ENCODE measurements around the gene KRTAP29-1. TPM values are rescaled to one million over a fixed set of nuclear protein-coding genes. Genes with fewer than 3 reads are reported as not detected.

Gene KRTAP29-1
- total RNA-seq, 4 donors from 2014 or later, result not detected

DNA sequence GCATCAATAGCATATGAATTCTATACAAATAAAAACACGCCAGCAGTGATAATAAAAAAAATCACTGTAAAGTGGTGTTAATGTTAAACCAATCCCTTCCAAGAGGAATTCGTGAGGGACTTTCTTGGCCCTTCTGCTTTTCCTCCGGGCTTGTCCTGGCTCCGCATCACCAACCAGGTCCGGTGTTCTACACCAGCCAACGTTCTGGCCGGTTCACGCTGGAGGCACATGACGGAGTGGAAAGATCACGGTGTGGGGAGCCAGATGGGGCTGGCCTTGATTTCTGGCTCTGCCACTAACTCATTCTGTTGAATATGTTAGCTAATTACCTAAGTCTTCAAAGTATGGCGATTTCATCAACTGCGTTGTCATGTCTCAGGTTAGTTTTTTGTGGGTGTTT lies 1.4 kb upstream of the KRTAP29-1 start:
- no peak for TF ChIP-seq CTCF (IDR thresholded peaks at IDR 0.05; ENCODE audit: low read depth)

DNA sequence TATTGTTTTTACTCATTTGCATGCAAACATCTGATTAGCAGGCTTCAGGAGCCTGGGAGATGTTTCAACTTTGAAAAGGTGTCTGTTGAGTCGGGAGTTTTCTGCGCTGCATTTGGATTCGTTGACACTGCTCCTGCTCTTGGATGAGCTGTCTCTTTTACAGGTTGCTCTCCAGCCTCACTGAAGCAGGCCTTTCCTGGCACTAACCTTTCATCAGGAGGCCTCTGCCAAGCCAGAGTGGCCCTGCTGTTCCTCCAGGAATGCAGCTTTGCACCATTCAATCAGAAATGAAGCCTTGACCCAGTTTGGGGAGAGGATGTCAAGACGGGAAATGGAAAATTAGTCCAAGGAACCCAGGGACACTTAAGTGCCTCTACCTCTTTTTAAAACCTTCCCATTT lies 330 bp upstream of the KRTAP29-1 start:
- no peak for TF ChIP-seq CTCF (IDR thresholded peaks at IDR 0.05; ENCODE audit: low read depth)

GRCh38 chr17:41301204-41301790 lies 1.4 kb downstream of the KRTAP29-1 start:
- TF ChIP-seq CTCF (IDR thresholded peaks at IDR 0.05; ENCODE audit: low read depth), result no peak

DNA sequence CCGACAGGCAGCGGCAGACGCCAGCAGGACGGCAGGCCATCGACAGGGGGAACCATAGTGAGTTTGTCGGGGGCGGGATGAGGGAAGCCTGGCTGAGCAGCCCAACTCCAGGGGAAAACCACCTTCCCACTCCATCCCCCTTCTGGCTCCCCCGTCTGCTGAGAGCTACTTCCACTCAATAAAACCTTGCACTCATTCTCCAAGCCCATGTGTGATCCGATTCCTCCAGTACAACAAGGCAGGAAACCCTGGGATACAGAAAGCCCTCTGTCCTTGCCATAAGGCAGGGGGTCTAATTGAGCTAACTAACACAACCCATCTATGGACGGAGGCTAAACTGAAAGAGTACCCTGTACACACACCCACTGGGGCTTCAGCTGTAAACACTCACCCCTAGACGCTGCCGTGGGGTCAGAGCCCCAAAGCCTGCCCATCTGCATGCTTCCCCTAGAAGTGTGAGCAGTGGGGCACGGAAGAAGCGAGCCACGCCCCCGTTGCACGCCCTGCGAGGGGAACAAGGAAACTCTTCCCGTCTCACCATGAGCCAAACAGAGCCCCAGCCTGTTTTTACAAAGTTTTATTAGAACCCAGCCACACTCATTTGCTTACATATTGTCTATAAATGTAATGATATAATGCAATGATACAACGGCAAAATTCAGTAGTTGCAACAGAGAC lies 4.1 kb downstream of the KRTAP29-1 start:
- no peak for TF ChIP-seq CTCF (IDR thresholded peaks at IDR 0.05; ENCODE audit: low read depth)

GRCh38 chr17:41296846-41297245 lies 5.8 kb downstream of the KRTAP29-1 start:
- TF ChIP-seq CTCF (IDR thresholded peaks at IDR 0.05; ENCODE audit: low read depth), result no peak

GRCh38 chr17:41294016-41294415 lies 8.6 kb downstream of the KRTAP29-1 start:
- no peak for TF ChIP-seq CTCF (IDR thresholded peaks at IDR 0.05; ENCODE audit: low read depth)

- TF ChIP-seq CTCF (IDR thresholded peaks at IDR 0.05; ENCODE audit: low read depth), result no peak
Observed at GRCh38 chr17:41287050-41287449, 15.6 kb downstream of the KRTAP29-1 start.
